ENCODE results near the gene CRHR1.

Gene CRHR1

GRCh38 chr17:45838751-45839295 lies 54.7 kb downstream of the CRHR1 start:
- H2AFZ ChIP-seq (ENCODE audit: low read length) = no peak overlapping the region
- H3K27me3 ChIP-seq (replicated peaks; ENCODE audit: insufficient read depth, low read length) = peaks cover 48% of the 10 kb centered on the region
- no peaks in the 10 kb centered on the region for H3F3A ChIP-seq (ENCODE audit: insufficient read depth, low read length)
- no peak overlapping the region for H3K4me3 ChIP-seq (ENCODE audit: low read length)
- no peaks in the 10 kb centered on the region for H3K9me3 ChIP-seq (replicated peaks; ENCODE audit: insufficient read depth, low read length)
- no peaks in the 10 kb centered on the region for H3K36me3 ChIP-seq (replicated peaks; ENCODE audit: insufficient read depth, low read length)
- H3K9me2 ChIP-seq (replicated peaks; ENCODE audit: insufficient read depth, low read length) = no peaks in the 10 kb centered on the region
- DNase-seq = no peak
- TF ChIP-seq EZH2 (optimal IDR thresholded peaks at IDR 0.05; ENCODE audit: low read depth, low read length) (no peak), EZH2phosphoT487 (IDR thresholded peaks at IDR 0.05; ENCODE audit: low read length) (no peak), CTCF (IDR thresholded peaks at IDR 0.05; ENCODE audit: low read length) (no peak)
- H3K4me2 ChIP-seq (ENCODE audit: low read depth, low read length) = no peak overlapping the region
- no peak overlapping the region for H3K9ac ChIP-seq (ENCODE audit: low read length)
- no peaks in the 10 kb centered on the region for H3K4me1 ChIP-seq (ENCODE audit: low read length)
- no peaks in the 10 kb centered on the region for H3K79me2 ChIP-seq (ENCODE audit: low read length)
- no peaks in the 10 kb centered on the region for H4K20me1 ChIP-seq (ENCODE audit: insufficient read depth, low read length)
- H3K27ac ChIP-seq (ENCODE audit: low read length) = no peak overlapping the region

GRCh38 chr17:45839442-45839841 lies 55.3 kb downstream of the CRHR1 start:
- H3K9me2 ChIP-seq (replicated peaks; ENCODE audit: insufficient read depth, low read length) = no peaks in the 10 kb centered on the region
- no peak overlapping the region for H3K9ac ChIP-seq (ENCODE audit: low read length)
- DNase-seq = no peak
- H3F3A ChIP-seq (ENCODE audit: insufficient read depth, low read length) = no peaks in the 10 kb centered on the region
- H3K9me3 ChIP-seq (replicated peaks; ENCODE audit: insufficient read depth, low read length) = no peaks in the 10 kb centered on the region
- no peak overlapping the region for H3K27ac ChIP-seq (ENCODE audit: low read length)
- peaks cover 42% of the 10 kb centered on the region for H3K27me3 ChIP-seq (replicated peaks; ENCODE audit: insufficient read depth, low read length)
- H3K36me3 ChIP-seq (replicated peaks; ENCODE audit: insufficient read depth, low read length) = no peaks in the 10 kb centered on the region
- no peaks in the 10 kb centered on the region for H3K79me2 ChIP-seq (ENCODE audit: low read length)
- no peak for TF ChIP-seq EZH2phosphoT487 (IDR thresholded peaks at IDR 0.05; ENCODE audit: low read length)
- TF ChIP-seq EZH2 (optimal IDR thresholded peaks at IDR 0.05; ENCODE audit: low read depth, low read length) = no peak
- TF ChIP-seq CTCF (IDR thresholded peaks at IDR 0.05; ENCODE audit: low read length) = no peak
- no peak overlapping the region for H3K4me3 ChIP-seq (ENCODE audit: low read length)
- H4K20me1 ChIP-seq (ENCODE audit: insufficient read depth, low read length) = no peaks in the 10 kb centered on the region
- H3K4me1 ChIP-seq (ENCODE audit: low read length) = no peaks in the 10 kb centered on the region
- no peak overlapping the region for H2AFZ ChIP-seq (ENCODE audit: low read length)
- no peak overlapping the region for H3K4me2 ChIP-seq (ENCODE audit: low read depth, low read length)

GRCh38 chr17:45841186-45841585 lies 57.1 kb downstream of the CRHR1 start:
- no peaks in the 10 kb centered on the region for H4K20me1 ChIP-seq (ENCODE audit: insufficient read depth, low read length)
- TF ChIP-seq EZH2phosphoT487 (IDR thresholded peaks at IDR 0.05; ENCODE audit: low read length) (no peak), CTCF (IDR thresholded peaks at IDR 0.05; ENCODE audit: low read length) (no peak), EZH2 (optimal IDR thresholded peaks at IDR 0.05; ENCODE audit: low read depth, low read length) (no peak)
- H3K9me3 ChIP-seq (replicated peaks; ENCODE audit: insufficient read depth, low read length) = no peaks in the 10 kb centered on the region
- no peak for DNase-seq
- no peak overlapping the region for H2AFZ ChIP-seq (ENCODE audit: low read length)
- H3K27me3 ChIP-seq (replicated peaks; ENCODE audit: insufficient read depth, low read length) = peaks cover 39% of the 10 kb centered on the region
- no peak overlapping the region for H3K27ac ChIP-seq (ENCODE audit: low read length)
- no peaks in the 10 kb centered on the region for H3K9me2 ChIP-seq (replicated peaks; ENCODE audit: insufficient read depth, low read length)
- no peak overlapping the region for H3K9ac ChIP-seq (ENCODE audit: low read length)
- H3K4me2 ChIP-seq (ENCODE audit: low read depth, low read length) = no peak overlapping the region
- no peaks in the 10 kb centered on the region for H3K4me1 ChIP-seq (ENCODE audit: low read length)
- no peaks in the 10 kb centered on the region for H3K36me3 ChIP-seq (replicated peaks; ENCODE audit: insufficient read depth, low read length)
- H3K79me2 ChIP-seq (ENCODE audit: low read length) = no peaks in the 10 kb centered on the region
- H3K4me3 ChIP-seq (ENCODE audit: low read length) = no peak overlapping the region
- no peaks in the 10 kb centered on the region for H3F3A ChIP-seq (ENCODE audit: insufficient read depth, low read length)
